H9 (cell line): ENCODE data around the gene CHSY3. TPM values are rescaled to one million over a fixed set of nuclear protein-coding genes. Genes with fewer than 3 reads are reported as not detected.

Experiments used
- DNase-seq: peaks from one replicate; pipeline ENCODE4 v3.0.0-alpha.2; 2017
- H2AFZ ChIP-seq: one replicate; pipeline ENCODE4 v1.6.1; 2013; ENCODE audit warnings: mild to moderate bottlenecking, low read length, control low read depth, moderate library complexity
- H2AK5ac ChIP-seq: 2 replicates; pipeline ENCODE4 v1.6.1; 2013; ENCODE audit warnings: low read length, control low read depth, mixed read lengths; ENCODE audit not compliant: insufficient read length
- H2BK120ac ChIP-seq: one replicate; pipeline ENCODE4 v1.6.1; 2013; ENCODE audit warnings: low read depth, mild to moderate bottlenecking, low read length, control low read depth, inconsistent platforms; ENCODE audit not compliant: poor library complexity, severe bottlenecking
- H2BK12ac ChIP-seq: 2 replicates; pipeline ENCODE4 v1.6.1; 2013; ENCODE audit warnings: low read length, control low read depth, mixed read lengths, low read depth; ENCODE audit not compliant: insufficient read length
- H2BK15ac ChIP-seq: 2 replicates; pipeline ENCODE4 v1.6.1; 2013; ENCODE audit warnings: low read depth, low read length, control low read depth
- H2BK20ac ChIP-seq: one replicate; pipeline ENCODE4 v1.6.1; 2013; ENCODE audit warnings: low read depth, mild to moderate bottlenecking, low read length, control low read depth, inconsistent platforms; ENCODE audit not compliant: poor library complexity, severe bottlenecking
- H2BK5ac ChIP-seq: 2 replicates; pipeline ENCODE4 v1.6.1; 2013; ENCODE audit warnings: low read length, control low read depth, mixed read lengths; ENCODE audit not compliant: insufficient read length
- H3K14ac ChIP-seq: 2 replicates; pipeline ENCODE4 v1.6.1; 2013; ENCODE audit warnings: low read length, control low read depth; ENCODE audit not compliant: insufficient read depth
- H3K18ac ChIP-seq: 2 replicates; pipeline ENCODE4 v1.6.1; 2013; ENCODE audit warnings: low read depth, mild to moderate bottlenecking, mixed read lengths, low read length, control low read depth; ENCODE audit not compliant: insufficient read length
- H3K23ac ChIP-seq: 2 replicates; pipeline ENCODE4 v1.6.1; 2013; ENCODE audit warnings: low read length, control low read depth, mixed read lengths, low read depth; ENCODE audit not compliant: insufficient read length
- H3K23me2 ChIP-seq: 2 replicates; pipeline ENCODE4 v1.6.1; 2013; ENCODE audit warnings: low read depth, mild to moderate bottlenecking, mixed read lengths, low read length, control low read depth; ENCODE audit not compliant: insufficient read length, poor library complexity, severe bottlenecking
- H3K27ac ChIP-seq: 2 replicates; pipeline ENCODE4 v1.5.1; 2013; ENCODE audit warnings: low read length, control low read depth, mixed read lengths, low read depth; ENCODE audit not compliant: insufficient read length
- H3K27me3 ChIP-seq: 2 replicates; pipeline ENCODE4 v1.6.1; 2013; ENCODE audit warnings: low read length, control low read depth, inconsistent platforms; ENCODE audit not compliant: insufficient read depth
- H3K4ac ChIP-seq: 2 replicates; pipeline ENCODE4 v1.6.1; 2013; ENCODE audit warnings: low read depth, mild to moderate bottlenecking, control low read depth, inconsistent platforms, low read length, moderate library complexity
- H3K4me1 ChIP-seq: 2 replicates; pipeline ENCODE4 v1.6.1; 2013; ENCODE audit warnings: low read length, control low read depth, inconsistent platforms; ENCODE audit not compliant: insufficient read depth
- H3K4me2 ChIP-seq: 2 replicates; pipeline ENCODE4 v1.6.1; 2013; ENCODE audit warnings: low read length, control low read depth, mixed read lengths; ENCODE audit not compliant: insufficient read length, insufficient read depth
- H3K56ac ChIP-seq: 2 replicates; pipeline ENCODE4 v1.6.1; 2013; ENCODE audit warnings: low read depth, mild to moderate bottlenecking, mixed read lengths, low read length, control low read depth; ENCODE audit not compliant: insufficient read length
- H3K79me1 ChIP-seq: 2 replicates; pipeline ENCODE4 v1.6.1; 2013; ENCODE audit warnings: low read depth, mild to moderate bottlenecking, moderate library complexity, low read length, control low read depth, inconsistent platforms; ENCODE audit not compliant: insufficient read depth, poor library complexity, severe bottlenecking
- H3K79me2 ChIP-seq: 2 replicates; pipeline ENCODE4 v1.6.1; 2013; ENCODE audit warnings: low read length, control low read depth, inconsistent platforms; ENCODE audit not compliant: insufficient read depth
- H3K9ac ChIP-seq: 2 replicates; pipeline ENCODE4 v1.6.1; 2013; ENCODE audit warnings: low read length, control low read depth, mixed read lengths; ENCODE audit not compliant: insufficient read length; ENCODE audit errors: extremely low read depth
- H3K9me3 ChIP-seq: one replicate; pipeline ENCODE4 v1.6.1; 2013; ENCODE audit warnings: low read depth, low read length, inconsistent platforms; ENCODE audit not compliant: control insufficient read depth
- H3T11ph ChIP-seq: one replicate; pipeline ENCODE4 v1.6.1; 2013; ENCODE audit warnings: mild to moderate bottlenecking, low read length, control low read depth, inconsistent platforms
- H4K20me1 ChIP-seq: one replicate; pipeline ENCODE4 v1.6.1; 2013; ENCODE audit not compliant: control insufficient read depth, insufficient read length, insufficient read depth
- H4K5ac ChIP-seq: 2 replicates; pipeline ENCODE4 v1.6.1; 2013; ENCODE audit warnings: low read depth, mild to moderate bottlenecking, mixed read lengths, low read length, control low read depth; ENCODE audit not compliant: insufficient read length
- H4K8ac ChIP-seq: replicated peaks from 2 replicates; pipeline ENCODE4 v1.6.1; 2013; ENCODE audit warnings: low read length, control low read depth, mixed read lengths, low read depth; ENCODE audit not compliant: insufficient read length
- H4K91ac ChIP-seq: 2 replicates; pipeline ENCODE4 v1.6.1; 2013; ENCODE audit warnings: low read depth, mild to moderate bottlenecking, moderate library complexity, mixed read lengths, low read length, control low read depth; ENCODE audit not compliant: insufficient read length
- H3K27ac Mint-ChIP-seq, 3 experiments: 2 replicates in 2 of 3; 3 replicates in 1 of 3; pipeline ENCODE4 v1.8.0; 2020 to 2021; ENCODE audit warnings: mixed read lengths in 3 of 3, mild to moderate bottlenecking in 1 of 3, moderate library complexity in 1 of 3
- H3K27me3 Mint-ChIP-seq: 2 replicates; pipeline ENCODE4 v1.8.0; 2021; ENCODE audit warnings: low read depth, mild to moderate bottlenecking, moderate library complexity, mixed read lengths
- H3K36me3 Mint-ChIP-seq, 3 experiments: 2 replicates in 2 of 3; 3 replicates in 1 of 3; pipeline ENCODE4 v1.8.0; 2020 to 2021; ENCODE audit warnings: low read depth in 3 of 3, mixed read lengths in 3 of 3; ENCODE audit not compliant: insufficient read depth in 1 of 3
- H3K4me1 Mint-ChIP-seq, 2 experiments: 2 replicates each; pipeline ENCODE4 v1.8.0; 2020; ENCODE audit warnings: mixed read lengths in 2 of 2
- H3K4me3 Mint-ChIP-seq, 2 experiments: 2 replicates in 1 of 2; 3 replicates in 1 of 2; pipeline ENCODE4 v1.8.0; 2020 to 2021; ENCODE audit warnings: mild to moderate bottlenecking in 2 of 2, mixed read lengths in 2 of 2, moderate library complexity in 1 of 2
- H3K9me3 Mint-ChIP-seq, 2 experiments: 2 replicates in 1 of 2; 3 replicates in 1 of 2; pipeline ENCODE4 v1.8.0; 2020; ENCODE audit warnings: mild to moderate bottlenecking in 2 of 2, mixed read lengths in 2 of 2, moderate library complexity in 1 of 2
- CTCF ChIP-seq: fragments of 200-600 bp; sonication (generic); conservative IDR thresholded peaks from 3 replicates; pipeline ENCODE4 v1.8.0; 2021; ENCODE audit warnings: antibody characterized with exemption, mild to moderate bottlenecking
- WGBS: extraction: QIAGEN DNeasy Blood & Tissue Kit; methylation state at CpG from one replicate; pipeline ENCODE4 v1.1.7; 2013; ENCODE audit warnings: missing lambda C conversion rate, low lambda C conversion rate, mixed read lengths; ENCODE audit not compliant: insufficient read length; ENCODE audit errors: extremely low coverage; 5-methylcytosine and 5-hydroxymethylcytosine counted together
- total RNA-seq: library from RNA; stranded (reverse); gene quantifications from 2 replicates; pipeline ENCODE4 v1.2.1, GENCODE V29; 2021

The CHSY3 gene
- total RNA-seq, 1 experiment from 2014 or later: 0.37 TPM

GRCh38 chr5:129962506-129962905, 58.2 kb downstream of the CHSY3 start:
- Histone ChIP-seq H3K27me3 (no peaks in the 10 kb centered on the region), H2AFZ (no peak overlapping the region), H3K27ac (no peak overlapping the region), H2AK5ac (no peak overlapping the region), H3K4me1 (no peaks in the 10 kb centered on the region), H3K14ac (no peak overlapping the region), H3K4ac (no peak overlapping the region), H2BK20ac (no peak overlapping the region), H4K91ac (no peak overlapping the region), H3K56ac (no peak overlapping the region), H3K79me2 (no peaks in the 10 kb centered on the region), H4K8ac (no peak overlapping the region), H3K9me3 (no peaks in the 10 kb centered on the region), H2BK120ac (no peak overlapping the region), H3K9ac (no peak overlapping the region), H3K4me2 (no peak overlapping the region), H2BK5ac (no peak overlapping the region), H3K18ac (no peak overlapping the region), H3K23me2 (no peaks in the 10 kb centered on the region), H2BK12ac (no peak overlapping the region), H3T11ph (no peak overlapping the region), H3K79me1 (no peaks in the 10 kb centered on the region), H3K23ac (no peak overlapping the region), H4K20me1 (no peaks in the 10 kb centered on the region), H2BK15ac (no peak overlapping the region), H4K5ac (no peak overlapping the region)
- no peak for DNase-seq
- H3K4me3 Mint-ChIP-seq: no peak overlapping the region
- H3K9me3 Mint-ChIP-seq: no peaks in the 10 kb centered on the region
- H3K36me3 Mint-ChIP-seq: no peaks in the 10 kb centered on the region
- WGBS: no CpG with 5 or more reads among the region's 1 CpG
- H3K4me1 Mint-ChIP-seq: no peaks in the 10 kb centered on the region
- H3K27ac Mint-ChIP-seq: no peak overlapping the region
- no peaks in the 10 kb centered on the region; the same call in 1 of the 2 replicates for H3K27me3 Mint-ChIP-seq
- TF ChIP-seq CTCF: no peak
